Measurements from ENCODE around the gene ZNF280A.

Gene ZNF280A

DNA sequence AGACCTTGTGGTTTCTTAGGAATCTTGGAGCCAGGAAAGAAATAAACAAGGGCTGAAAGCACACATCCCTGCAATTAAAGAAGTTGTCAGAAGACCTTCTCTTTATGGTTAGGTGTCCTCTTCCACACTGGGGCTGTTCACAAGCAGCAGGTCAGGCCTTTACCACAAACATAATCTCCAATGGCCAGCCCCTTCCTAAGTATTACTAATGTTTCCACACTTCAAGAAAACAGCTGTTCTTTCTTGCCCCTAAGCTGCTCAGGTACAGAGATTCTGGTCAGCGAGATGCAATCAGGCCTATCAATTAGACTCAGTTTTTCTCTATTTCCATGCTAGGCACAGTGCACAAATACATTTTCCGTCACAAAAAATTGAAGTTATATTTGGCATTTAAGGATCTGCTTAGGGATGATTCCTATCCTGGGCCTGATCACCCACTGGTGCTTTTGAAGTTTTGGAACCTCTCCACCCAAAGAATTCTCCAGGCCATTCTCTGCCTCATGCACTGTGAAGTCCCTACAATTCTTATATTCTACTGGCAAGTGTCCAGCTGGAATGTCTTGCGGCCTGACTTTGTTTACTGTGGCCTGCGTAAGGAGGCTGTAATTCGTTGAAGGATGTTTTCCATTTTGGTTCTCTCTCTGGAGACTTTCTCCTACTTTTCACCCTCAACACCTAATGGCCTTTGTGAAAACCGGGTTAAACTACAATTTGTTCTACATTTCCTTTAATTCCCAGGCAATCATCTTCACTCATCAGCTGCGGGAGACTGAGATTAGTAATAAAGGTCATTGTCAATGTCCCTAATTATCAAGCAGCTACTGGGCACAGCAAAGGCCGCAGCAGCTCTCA lies 33.9 kb upstream of the ZNF280A start:
- no peak for ATAC-seq

DNA sequence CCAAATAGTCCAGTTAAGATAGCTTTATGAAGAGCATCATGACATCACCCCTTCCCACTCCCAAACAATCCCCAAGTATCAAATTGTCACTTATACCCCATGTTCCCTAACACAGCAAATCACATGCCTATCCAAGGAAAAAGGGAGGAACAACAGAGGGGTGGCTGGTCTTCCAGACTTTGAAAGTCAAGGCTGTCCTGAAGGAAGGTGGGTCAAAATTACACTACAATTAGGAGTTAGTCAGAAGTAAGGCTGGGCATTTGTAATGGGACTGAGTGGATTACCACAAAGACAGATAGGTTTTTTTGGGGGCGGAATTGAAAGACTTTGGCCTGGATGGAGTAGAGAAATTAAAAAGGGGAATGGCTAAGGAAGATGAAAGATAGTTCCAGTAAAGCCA lies 33.1 kb upstream of the ZNF280A start:
- TF ChIP-seq, protein P1, sequence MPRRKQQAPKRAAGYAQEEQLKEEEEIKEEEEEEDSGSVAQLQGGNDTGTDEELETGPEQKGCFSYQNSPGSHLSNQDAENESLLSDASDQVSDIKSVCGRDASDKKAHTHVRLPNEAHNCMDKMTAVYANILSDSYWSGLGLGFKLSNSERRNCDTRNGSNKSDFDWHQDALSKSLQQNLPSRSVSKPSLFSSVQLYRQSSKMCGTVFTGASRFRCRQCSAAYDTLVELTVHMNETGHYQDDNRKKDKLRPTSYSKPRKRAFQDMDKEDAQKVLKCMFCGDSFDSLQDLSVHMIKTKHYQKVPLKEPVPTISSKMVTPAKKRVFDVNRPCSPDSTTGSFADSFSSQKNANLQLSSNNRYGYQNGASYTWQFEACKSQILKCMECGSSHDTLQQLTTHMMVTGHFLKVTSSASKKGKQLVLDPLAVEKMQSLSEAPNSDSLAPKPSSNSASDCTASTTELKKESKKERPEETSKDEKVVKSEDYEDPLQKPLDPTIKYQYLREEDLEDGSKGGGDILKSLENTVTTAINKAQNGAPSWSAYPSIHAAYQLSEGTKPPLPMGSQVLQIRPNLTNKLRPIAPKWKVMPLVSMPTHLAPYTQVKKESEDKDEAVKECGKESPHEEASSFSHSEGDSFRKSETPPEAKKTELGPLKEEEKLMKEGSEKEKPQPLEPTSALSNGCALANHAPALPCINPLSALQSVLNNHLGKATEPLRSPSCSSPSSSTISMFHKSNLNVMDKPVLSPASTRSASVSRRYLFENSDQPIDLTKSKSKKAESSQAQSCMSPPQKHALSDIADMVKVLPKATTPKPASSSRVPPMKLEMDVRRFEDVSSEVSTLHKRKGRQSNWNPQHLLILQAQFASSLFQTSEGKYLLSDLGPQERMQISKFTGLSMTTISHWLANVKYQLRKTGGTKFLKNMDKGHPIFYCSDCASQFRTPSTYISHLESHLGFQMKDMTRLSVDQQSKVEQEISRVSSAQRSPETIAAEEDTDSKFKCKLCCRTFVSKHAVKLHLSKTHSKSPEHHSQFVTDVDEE (CRISPR knock-in tag; IDR thresholded peaks at IDR 0.05), result no peak
- TF ChIP-seq ZFP3 (CRISPR knock-in tag; IDR thresholded peaks at IDR 0.05) (no peak), ZFP30 (CRISPR knock-in tag; IDR thresholded peaks at IDR 0.05) (no peak), CSDC2 (CRISPR knock-in tag; IDR thresholded peaks at IDR 0.05) (no peak), GLIS3 (CRISPR knock-in tag; IDR thresholded peaks at IDR 0.05) (no peak), ESRRG (CRISPR knock-in tag; IDR thresholded peaks at IDR 0.05) (no peak), SNAI2 (CRISPR knock-in tag; IDR thresholded peaks at IDR 0.05) (no peak), TCF4 (CRISPR knock-in tag; IDR thresholded peaks at IDR 0.05; ENCODE audit: borderline replicate concordance) (no peak), ARNTL (CRISPR knock-in tag; IDR thresholded peaks at IDR 0.05; ENCODE audit: borderline replicate concordance, low read depth) (no peak)
- TF ChIP-seq, protein P2, sequence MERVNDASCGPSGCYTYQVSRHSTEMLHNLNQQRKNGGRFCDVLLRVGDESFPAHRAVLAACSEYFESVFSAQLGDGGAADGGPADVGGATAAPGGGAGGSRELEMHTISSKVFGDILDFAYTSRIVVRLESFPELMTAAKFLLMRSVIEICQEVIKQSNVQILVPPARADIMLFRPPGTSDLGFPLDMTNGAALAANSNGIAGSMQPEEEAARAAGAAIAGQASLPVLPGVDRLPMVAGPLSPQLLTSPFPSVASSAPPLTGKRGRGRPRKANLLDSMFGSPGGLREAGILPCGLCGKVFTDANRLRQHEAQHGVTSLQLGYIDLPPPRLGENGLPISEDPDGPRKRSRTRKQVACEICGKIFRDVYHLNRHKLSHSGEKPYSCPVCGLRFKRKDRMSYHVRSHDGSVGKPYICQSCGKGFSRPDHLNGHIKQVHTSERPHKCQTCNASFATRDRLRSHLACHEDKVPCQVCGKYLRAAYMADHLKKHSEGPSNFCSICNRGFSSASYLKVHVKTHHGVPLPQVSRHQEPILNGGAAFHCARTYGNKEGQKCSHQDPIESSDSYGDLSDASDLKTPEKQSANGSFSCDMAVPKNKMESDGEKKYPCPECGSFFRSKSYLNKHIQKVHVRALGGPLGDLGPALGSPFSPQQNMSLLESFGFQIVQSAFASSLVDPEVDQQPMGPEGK (CRISPR knock-in tag; IDR thresholded peaks at IDR 0.05; ENCODE audit: borderline replicate concordance), result no peak
- ATAC-seq, result no peak

More for the DNA sequence above, 33.9 kb upstream of the ZNF280A start:
- TF ChIP-seq OSR1 (CRISPR knock-in tag; IDR thresholded peaks at IDR 0.05) (no peak), ESRRG (CRISPR knock-in tag; IDR thresholded peaks at IDR 0.05) (no peak), ZNF565 (CRISPR knock-in tag; conservative IDR thresholded peaks at IDR 0.05; ENCODE audit: low read depth) (no peak), ZNF70 (CRISPR knock-in tag; IDR thresholded peaks at IDR 0.05) (no peak), ZFP3 (CRISPR knock-in tag; IDR thresholded peaks at IDR 0.05) (no peak), ZFP30 (CRISPR knock-in tag; IDR thresholded peaks at IDR 0.05) (no peak), GLIS3 (CRISPR knock-in tag; IDR thresholded peaks at IDR 0.05) (no peak), CSDC2 (CRISPR knock-in tag; IDR thresholded peaks at IDR 0.05) (no peak), TOX (CRISPR knock-in tag; IDR thresholded peaks at IDR 0.05; ENCODE audit: borderline replicate concordance) (no peak), ISL1 (CRISPR knock-in tag; IDR thresholded peaks at IDR 0.05) (no peak), PPARA (CRISPR knock-in tag; IDR thresholded peaks at IDR 0.05; ENCODE audit: borderline replicate concordance) (no peak), SNAI2 (CRISPR knock-in tag; IDR thresholded peaks at IDR 0.05) (no peak), ZC3H10 (CRISPR knock-in tag; IDR thresholded peaks at IDR 0.05) (no peak), RARB (CRISPR knock-in tag; IDR thresholded peaks at IDR 0.05) (no peak), ARNTL (CRISPR knock-in tag; IDR thresholded peaks at IDR 0.05; ENCODE audit: borderline replicate concordance, low read depth) (no peak), ZNF8 (CRISPR knock-in tag; IDR thresholded peaks at IDR 0.05) (no peak)
- TF ChIP-seq, protein P2 (CRISPR knock-in tag; IDR thresholded peaks at IDR 0.05; ENCODE audit: borderline replicate concordance), result no peak
- TF ChIP-seq, protein P1 (CRISPR knock-in tag; IDR thresholded peaks at IDR 0.05), result no peak
- TF ChIP-seq, protein P3, sequence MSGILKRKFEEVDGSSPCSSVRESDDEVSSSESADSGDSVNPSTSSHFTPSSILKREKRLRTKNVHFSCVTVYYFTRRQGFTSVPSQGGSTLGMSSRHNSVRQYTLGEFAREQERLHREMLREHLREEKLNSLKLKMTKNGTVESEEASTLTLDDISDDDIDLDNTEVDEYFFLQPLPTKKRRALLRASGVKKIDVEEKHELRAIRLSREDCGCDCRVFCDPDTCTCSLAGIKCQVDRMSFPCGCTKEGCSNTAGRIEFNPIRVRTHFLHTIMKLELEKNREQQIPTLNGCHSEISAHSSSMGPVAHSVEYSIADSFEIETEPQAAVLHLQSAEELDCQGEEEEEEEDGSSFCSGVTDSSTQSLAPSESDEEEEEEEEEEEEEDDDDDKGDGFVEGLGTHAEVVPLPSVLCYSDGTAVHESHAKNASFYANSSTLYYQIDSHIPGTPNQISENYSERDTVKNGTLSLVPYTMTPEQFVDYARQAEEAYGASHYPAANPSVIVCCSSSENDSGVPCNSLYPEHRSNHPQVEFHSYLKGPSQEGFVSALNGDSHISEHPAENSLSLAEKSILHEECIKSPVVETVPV (CRISPR knock-in tag; IDR thresholded peaks at IDR 0.05), result no peak
- TF ChIP-seq, protein P4, sequence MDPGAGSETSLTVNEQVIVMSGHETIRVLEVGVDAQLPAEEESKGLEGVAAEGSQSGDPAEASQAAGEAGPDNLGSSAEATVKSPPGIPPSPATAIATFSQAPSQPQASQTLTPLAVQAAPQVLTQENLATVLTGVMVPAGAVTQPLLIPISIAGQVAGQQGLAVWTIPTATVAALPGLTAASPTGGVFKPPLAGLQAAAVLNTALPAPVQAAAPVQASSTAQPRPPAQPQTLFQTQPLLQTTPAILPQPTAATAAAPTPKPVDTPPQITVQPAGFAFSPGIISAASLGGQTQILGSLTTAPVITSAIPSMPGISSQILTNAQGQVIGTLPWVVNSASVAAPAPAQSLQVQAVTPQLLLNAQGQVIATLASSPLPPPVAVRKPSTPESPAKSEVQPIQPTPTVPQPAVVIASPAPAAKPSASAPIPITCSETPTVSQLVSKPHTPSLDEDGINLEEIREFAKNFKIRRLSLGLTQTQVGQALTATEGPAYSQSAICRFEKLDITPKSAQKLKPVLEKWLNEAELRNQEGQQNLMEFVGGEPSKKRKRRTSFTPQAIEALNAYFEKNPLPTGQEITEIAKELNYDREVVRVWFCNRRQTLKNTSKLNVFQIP (CRISPR knock-in tag; IDR thresholded peaks at IDR 0.05; ENCODE audit: borderline replicate concordance, low read depth), result no peak

All from SK-N-SH treated with all-trans-retinoic acid at 6 μM for 48 hours (cell line).